ENCODE measurements around the gene SMARCD3.

DNA sequence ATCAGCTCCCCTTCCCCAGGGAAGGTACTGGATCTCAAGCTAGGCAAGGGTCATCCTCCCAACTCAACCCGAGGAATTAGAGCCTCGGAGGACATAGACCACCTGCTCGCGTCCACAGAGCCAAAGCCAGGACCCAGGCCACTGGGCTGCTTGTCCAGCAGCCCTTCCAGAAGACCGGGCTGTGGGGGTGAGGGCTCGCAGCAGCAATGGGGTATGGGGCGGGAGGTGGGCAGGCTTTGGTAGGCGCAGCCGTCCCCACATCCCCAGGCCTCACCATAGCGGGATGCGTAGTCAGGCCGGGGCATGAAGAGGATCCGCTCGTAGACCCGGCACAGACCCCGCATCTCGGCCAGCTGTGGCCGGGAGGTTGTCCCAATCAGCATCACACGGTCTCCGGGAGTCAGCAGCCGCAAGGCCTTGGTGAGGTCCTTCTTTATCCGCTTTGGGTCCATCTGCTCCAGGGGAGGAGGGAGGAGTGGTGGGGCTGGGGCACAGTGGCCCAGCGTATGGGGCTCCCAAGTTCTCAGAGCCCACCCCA, 56.4 kb downstream of the SMARCD3 start:
- TF ChIP-seq, protein P1, sequence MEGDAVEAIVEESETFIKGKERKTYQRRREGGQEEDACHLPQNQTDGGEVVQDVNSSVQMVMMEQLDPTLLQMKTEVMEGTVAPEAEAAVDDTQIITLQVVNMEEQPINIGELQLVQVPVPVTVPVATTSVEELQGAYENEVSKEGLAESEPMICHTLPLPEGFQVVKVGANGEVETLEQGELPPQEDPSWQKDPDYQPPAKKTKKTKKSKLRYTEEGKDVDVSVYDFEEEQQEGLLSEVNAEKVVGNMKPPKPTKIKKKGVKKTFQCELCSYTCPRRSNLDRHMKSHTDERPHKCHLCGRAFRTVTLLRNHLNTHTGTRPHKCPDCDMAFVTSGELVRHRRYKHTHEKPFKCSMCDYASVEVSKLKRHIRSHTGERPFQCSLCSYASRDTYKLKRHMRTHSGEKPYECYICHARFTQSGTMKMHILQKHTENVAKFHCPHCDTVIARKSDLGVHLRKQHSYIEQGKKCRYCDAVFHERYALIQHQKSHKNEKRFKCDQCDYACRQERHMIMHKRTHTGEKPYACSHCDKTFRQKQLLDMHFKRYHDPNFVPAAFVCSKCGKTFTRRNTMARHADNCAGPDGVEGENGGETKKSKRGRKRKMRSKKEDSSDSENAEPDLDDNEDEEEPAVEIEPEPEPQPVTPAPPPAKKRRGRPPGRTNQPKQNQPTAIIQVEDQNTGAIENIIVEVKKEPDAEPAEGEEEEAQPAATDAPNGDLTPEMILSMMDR (IDR thresholded peaks at IDR 0.05) = no peak
- no peak for TF ChIP-seq EP300 (IDR thresholded peaks at IDR 0.05)
- TF ChIP-seq POLR2AphosphoS5 (IDR thresholded peaks at IDR 0.05) = no peak

All from esophagus muscularis mucosa (tissue), 4 donors.